Measurements from ENCODE around the gene MRTFB. TPM values are rescaled to one million over a fixed set of nuclear protein-coding genes. Genes with fewer than 3 reads are reported as not detected.

MRTFB gene
- total RNA-seq, 1 donor from 2014 or later: 31.8 TPM

DNA sequence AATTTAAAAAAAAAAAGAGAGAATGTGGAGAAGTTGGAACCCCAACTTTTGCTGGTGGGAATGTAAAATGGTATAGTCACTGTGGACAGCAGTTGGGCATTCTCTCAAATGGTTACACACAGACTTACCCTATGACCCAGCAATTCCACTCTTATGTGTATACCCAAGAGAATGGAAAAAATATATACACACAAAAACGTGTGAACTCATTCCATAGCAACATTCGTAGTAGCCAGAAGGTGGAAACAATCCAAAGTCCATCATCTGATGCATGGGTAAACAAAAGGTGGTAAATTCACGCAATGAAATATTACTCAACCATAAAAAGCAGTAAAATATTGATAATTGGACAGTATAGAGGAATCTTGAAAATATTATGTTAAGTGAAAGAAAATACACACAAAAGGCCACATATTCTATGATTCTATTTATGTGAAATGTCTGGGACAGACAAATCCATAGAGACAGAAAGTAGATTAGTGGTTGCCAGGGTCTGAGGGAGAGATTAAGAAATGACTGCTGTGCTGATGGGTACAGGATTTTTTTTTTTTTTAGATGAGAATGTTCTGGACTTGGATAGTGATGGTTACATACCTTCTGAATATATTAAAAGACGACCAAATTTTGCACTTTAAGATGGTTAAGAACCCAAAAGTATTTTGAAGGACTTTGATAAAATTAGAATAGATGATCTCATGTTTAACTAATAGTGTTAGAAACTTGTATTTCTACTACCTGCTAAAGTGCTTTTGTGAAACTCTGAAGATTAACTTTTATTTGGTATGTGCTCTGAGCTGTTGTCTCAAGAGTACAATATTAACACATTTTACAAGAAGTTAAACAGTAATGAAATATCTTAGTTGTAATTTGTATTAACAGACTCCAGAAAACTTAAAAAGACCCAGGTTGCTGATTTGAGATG, 60.9 kb downstream of the MRTFB start:
- DNase-seq (ENCODE audit: low spot score): no peak

DNA sequence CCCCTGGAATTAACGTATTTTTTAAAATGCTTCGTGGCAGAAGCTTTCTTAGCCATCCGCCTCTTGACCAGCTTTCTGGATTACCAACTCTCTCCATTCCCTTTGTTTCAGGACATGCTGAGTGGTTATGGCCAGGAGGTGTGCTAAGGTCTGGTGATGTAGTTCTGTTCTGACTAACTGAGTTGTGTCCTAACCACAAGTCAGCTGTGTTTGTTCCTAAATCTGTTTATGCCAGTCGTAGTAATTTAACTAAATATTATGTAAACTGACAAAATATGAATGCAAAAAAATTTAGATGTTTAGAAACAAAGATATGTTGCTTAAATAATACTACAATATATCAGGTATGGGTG, 61.6 kb downstream of the MRTFB start:
- no peak for DNase-seq (ENCODE audit: low spot score)

DNA sequence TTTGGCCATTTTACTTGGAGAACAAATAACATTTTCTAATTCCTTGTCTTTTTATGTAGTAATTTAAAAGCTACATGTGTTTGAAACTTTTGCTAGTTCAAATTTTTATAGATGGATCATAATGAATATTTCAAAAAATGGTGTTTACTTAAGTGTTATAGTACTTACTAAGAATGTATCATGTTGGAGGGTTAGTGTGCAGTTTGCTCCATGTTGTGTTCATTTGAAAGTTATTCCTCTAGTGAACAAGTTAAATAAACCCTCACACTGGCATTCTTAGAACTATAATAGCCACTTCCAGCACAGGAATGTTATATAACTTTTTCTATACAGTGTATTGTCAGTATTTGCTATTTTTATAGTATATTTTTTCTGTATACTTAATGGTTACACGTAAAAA, 62.8 kb downstream of the MRTFB start:
- DNase-seq (ENCODE audit: low spot score): no peak

DNA sequence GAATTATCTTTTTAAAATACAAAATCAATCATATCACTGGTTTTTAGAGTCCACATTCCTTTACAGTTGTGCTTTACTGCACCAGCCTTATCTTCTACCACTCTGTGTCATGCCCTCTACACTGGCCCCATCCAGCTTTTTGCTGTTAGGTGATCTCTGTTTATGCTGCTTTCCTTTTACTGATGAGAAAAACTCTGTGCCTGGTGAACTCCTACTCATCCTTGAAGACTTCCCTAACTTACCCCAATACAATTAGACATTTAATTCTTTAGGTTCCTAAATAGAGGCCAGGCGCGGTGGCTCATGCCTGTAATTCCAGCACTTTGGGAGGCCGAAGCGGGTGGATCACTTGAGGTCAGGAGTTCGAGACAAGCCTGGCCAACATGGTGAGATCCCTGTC, 64.6 kb downstream of the MRTFB start:
- DNase-seq (ENCODE audit: low spot score): no peak

DNA sequence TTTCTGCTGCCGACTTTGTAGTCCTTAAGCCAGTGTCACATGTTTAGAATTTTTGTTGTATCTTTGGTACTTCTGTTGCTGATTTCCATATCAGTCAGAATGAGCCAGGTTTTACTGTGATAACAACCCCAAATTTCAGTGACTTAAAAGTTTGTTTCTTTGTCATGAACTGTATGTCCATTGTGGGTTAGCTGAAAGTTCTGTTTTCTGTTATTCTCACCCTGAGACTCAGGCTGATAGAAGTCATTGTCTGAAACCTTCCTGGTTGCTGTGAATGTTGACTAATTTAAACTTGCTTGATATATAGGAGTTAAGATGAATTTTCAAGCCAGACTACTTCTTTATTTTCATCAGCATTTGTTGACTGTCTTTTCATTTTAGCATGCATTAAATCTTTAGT, 68.8 kb downstream of the MRTFB start:
- no peak for DNase-seq (ENCODE audit: low spot score)

DNA sequence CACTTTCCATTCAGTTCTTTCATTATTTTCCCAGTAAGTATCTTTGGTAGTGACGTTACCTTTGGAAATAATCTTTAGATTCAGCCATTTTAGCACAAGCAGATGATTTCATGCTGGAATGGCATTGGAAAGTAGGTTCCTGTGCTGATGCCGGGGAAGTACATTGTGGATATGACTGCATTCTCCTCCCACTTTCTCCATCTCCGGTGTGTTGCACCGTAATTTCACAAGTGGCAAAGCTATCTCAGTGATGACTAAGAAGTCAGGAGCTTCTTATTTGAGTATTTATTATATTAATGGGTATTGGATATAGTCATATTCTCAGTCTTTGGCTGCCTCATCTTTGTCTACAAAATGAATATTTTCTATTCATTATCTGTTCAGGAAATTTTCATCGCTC, 69.8 kb downstream of the MRTFB start:
- no peak for DNase-seq (ENCODE audit: low spot score)

DNA sequence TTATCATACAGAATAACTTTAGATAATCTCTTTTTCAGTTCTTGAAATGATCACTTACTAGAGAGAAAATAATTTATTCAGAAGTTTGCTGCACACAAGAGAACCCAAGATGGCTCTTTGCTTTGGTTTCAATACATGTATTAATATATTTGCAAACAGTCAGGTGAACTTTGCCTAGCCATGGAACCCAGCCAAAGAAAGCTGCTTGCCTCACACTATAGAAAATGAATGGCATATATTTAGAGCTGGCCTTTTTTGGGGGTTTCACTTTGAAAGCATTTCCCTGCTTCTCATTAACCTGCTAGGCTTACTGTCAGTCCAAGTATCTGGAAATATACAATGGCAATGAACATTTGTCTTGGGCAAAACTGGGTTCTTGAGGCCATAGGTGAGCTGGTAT, 75.3 kb downstream of the MRTFB start:
- no peak for DNase-seq (ENCODE audit: low spot score)

DNA sequence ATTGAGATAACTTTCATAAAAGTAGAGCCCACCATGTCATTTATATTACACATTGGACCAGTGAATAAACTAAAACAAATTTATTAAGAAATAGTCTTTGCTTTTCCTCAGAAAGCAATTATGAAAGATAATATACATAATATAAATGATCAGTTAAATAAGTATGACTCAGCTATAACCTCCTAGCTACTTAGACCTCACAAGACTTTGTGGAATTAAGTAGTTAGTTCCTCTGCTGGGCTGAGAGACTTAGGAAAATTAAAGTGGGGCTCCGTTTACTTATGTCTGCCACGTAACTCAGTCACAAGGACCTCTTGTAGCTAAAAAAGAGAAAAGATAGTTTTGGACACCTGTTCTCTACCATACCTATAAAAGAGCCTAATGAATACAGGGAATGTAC, 76.9 kb downstream of the MRTFB start:
- DNase-seq (ENCODE audit: low spot score): no peak

DNA sequence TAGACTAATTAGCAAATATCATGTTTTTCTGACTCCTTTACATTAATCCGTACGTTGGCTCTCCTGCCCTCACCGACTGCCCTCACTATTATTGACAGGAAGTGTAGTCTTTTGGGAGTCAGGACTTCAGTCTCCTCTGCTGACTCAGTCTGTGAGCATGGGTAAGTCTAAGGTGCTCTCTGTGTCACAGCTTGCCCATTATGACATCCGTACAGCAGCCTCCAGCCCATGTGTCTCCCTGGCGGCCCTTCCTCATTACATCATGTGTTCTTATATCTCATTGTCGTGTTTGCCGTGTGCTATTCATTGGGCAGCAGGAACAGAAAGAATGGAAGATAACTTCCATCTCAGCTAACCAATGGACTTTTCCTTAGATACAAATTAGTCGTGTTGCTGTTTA, 77.5 kb downstream of the MRTFB start:
- DNase-seq (ENCODE audit: low spot score): no peak

DNA sequence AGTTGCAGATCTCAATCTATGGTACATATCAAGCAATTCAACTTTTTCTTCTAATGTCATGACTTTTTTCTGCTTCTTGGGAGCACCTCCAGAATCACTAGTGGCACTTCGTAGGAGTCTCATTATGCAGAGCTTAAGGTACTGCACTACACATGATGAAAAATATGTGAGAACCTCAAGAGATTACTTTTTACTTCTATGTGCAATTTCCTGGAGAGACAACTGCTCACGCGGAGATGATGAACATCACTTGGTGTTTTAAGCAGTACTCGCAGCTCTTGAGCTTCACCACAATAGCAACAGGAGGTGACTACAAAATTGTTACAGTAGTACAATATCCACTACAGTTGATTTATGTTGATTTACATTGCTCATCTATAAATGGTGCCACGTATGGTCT, 79.7 kb downstream of the MRTFB start:
- no peak for DNase-seq (ENCODE audit: low spot score)

DNA sequence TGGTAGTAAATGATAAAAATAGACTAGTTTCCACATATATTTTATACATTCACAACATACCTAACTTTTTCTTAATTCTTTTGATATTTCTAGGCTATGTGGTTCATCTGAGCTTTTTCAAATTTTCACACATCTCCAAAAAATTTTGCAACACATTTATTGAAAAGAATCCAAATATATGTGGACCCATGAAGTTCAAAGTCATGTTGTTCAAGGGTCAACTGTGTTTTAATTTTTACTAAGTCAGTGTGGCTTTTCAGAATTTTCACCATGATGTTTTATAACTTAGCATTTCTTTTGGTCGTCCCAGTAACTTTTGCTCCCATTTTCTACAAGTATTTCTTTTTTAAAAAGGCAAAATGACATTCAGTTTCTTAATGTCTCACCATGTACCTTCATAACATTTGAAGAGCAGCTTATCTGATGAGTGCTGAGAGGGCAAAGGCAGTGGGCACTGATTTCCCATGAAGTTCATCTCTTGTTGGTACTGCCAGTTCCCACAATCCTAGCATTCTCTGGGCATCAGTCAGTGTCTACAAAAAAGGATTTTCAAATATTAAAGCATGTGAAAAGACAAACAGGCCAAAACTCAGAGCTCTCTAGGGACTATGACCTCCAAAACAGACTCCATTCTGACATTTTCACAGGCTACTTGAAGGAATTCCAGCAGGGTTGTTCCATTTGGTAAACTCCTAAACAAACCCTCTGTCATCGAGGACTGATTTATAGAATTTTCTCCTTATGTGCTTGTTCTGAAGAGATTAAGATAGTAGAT, 80.3 kb downstream of the MRTFB start:
- peak; percentile 96 for DNase-seq (ENCODE audit: low spot score)

DNA sequence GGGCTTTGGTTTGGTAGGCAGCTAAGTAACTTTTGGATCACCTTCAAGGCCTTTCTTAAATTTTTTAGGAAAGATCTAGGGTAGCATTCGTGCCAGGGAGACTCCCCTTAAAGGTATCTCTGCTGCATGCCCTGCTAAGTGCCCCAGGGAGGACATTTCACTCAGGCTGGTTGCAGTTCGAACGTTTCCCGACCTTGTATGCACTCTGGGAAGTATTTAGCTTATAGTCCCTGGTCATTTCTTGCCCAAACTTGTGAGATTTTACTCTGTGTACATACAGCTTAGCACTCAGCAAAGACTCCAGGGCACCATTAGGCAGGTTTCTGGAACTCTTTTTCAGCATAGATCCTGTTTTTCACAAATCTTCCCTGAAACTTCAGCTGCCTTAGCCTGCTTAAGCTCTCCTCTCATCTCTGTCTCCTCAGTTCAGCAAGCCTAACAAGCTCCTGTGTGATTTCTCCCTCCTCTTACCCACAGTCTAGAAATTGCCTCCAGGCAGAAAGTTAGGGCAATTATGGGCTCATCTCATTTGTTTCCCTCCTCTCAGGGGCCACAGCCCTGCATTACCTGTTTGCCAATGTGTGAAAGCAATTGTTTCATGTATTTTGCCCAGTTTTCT, 84.6 kb downstream of the MRTFB start:
- peak; percentile 77 for DNase-seq (ENCODE audit: low spot score)

DNA sequence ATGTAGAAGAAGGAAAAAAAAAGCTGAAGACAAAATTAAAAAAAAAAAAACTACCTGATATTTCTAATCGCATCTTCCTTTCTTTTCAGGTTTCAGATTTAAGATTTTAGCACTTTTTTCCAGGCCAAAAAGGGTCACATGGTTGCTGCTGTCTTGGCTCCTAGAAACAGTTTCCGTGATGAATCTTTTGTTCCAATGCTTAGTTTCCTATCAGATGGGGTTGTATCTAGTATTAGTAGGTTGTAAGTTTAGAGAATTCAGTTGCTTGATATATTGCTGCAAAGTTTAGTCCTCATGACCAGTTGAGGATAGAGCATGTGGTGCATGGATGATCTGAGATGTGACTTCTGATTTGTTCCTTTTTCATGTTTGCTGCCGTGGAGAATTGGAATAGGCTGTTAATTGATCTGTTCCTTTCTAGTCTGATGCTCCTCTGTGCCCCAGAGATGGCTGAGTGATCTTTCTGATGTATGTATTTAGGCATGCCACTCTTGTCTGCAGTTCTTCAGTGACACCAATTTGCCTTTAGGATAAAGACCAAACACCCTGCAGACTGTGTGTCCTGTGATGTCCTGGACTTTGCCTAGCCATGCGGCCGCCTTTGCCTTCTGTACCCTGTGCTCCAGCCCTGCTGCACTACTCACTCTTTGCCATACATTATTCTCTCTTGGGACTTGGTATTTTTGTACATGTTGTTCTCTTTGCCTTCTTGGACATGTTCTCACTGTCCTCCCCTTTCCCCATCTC, 94.0 kb downstream of the MRTFB start:
- DNase-seq (ENCODE audit: low spot score): no peak

DNA sequence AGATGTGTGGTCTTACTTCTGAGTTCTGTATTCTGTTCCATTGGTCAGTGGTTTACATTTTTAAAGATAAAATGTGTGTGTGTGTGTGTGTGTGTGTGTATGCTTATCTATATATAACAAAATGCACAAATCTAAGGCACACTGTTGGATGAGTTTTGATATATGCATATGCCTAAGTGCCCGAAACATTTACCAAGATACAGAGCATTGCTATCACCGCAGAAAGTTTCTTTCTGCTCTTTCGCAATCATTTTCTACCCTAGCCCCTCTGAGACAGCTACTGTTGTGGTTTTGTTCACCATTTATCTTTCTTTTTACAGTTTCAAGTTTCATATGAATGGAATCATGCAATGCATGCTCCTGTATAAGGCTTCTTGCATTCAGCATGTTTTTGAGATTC, 97.0 kb downstream of the MRTFB start:
- no peak for DNase-seq (ENCODE audit: low spot score)

DNA sequence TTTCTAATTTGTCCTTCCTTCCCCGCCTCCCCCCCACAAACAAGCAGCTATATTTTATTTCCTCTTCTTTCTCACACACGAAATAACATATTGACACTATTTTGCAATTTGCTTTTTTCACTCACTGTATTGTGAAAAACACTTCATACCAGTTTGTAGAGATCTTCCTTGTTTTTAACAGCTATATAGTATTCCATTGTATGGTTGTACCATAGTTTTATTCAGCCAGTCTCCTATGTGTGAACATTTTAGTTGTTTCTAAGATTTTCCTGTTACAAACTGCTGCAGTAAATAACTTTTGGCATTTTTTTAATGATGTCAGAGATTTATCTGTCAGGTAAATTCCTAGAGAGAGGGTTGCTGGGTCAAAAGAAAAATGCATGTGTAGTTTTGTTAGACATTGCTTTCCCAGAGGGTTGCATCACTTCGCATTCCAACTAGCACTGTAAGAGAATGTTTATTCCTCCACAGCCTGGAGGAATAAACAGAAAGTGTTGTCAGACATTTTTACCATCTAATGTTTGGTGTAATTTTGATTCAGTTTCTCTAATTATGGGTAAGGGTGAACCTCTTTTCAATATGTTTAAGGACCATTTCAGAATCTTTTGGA, 101.2 kb downstream of the MRTFB start:
- DNase-seq (ENCODE audit: low spot score): no peak

DNA sequence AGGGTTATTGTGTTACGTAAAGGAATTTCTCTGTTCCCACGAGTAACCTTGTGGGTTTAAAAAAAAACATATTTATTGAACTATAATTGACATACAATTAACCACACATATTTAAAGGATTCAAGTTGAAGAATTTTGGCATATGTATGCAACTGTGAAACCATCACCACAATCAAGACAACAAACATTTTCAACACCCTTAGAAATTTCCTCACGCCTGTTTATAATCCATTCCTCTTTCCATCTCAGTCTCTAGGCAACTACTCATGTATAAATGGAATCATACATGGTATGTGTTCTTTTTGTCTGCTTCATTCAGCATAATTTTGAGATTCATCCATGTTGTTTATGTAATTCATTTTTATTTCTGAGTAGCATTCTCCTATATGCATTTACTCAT, 104.0 kb downstream of the MRTFB start:
- no peak for DNase-seq (ENCODE audit: low spot score)

DNA sequence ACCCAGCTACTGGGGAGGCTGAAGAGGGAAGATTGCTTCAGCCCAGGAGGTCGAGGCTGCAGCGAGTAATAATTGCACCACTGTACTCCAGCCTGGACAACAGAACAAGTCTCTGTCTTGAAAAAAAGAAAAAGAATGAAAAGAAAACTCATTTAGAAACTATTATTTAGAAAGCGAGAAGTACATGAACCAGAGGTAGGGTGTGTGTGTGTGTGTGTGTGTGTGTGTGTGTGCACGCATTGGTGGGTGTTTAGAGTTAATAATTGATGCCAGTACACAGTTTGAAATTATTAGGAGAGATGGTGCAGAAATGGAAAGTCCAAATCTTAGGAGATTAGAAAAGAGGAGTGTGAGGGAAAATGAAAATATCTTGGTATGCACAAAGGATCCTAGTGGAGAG, 106.6 kb downstream of the MRTFB start:
- no peak for DNase-seq (ENCODE audit: low spot score)

DNA sequence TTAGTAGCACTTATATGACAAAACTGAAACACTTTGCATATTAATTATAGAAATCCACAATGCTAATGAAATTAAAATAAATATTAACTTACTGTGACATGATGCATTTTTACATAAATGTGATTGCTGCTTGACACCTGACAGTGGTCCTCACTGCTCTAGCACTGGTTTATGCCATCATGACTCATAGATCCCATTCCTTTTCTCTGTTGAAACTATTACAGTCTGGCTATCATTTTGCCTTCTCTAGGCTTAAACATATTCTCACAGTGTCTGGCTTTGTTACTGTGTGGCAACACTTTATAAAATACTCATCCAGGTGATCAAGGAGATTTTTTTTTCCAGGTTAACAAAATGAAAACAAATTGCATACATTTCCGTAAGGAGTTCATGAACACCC, 108.0 kb downstream of the MRTFB start:
- no peak for DNase-seq (ENCODE audit: low spot score)

DNA sequence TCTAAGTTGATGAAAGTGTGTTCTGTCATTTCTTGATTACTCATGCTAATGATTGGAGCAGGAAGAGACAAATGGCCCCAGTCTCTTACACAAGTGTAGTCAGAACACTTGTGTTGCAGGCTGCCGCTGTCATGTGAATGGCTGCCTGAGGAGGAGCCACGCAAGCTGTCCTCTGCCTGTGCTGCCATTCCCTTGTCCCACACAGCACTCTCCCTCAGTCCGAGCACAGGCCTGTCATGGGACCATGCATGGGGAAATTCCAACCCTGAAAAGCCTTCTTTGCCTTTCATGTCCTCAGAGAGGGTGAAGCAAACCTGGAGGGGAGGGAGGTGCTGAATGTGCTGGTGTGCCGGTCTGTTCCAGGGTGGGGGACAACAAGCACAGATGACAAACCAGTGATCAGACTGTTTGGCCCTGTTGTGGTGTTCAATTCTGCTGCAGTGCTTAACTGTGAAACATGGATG, 109.4 kb downstream of the MRTFB start:
- no peak for DNase-seq (ENCODE audit: low spot score)

DNA sequence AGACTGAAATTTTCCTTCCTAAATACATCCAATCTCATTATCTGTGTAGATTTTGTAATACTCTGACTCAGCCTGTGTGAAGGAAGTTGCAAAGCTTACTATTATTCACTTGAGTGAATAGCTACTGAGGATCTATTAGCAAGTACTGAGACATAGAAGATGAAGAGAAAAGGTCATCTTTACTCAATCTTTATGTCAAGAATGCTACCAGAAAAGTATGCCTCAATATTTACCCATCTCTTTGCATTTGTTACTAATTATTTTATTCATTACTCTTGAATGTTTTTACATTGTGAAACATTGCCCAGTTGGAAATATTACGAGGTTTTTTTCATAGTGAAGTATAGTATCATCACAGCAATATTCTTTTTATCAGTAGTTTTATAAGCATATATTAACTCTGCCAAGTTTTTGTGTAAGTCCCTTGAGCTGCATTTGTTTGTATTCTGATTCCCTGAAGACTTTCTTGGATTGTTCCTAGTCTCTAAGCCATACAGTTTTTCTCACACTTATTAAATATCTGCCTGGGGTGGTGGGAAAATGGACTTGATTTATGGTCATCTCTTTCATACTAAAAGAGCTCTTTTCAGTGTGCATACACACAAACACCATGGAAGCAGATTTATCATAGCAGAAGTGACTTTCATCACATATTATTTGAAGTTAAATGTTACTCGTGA, 110.4 kb downstream of the MRTFB start:
- DNase-seq (ENCODE audit: low spot score): peak; percentile 67

DNA sequence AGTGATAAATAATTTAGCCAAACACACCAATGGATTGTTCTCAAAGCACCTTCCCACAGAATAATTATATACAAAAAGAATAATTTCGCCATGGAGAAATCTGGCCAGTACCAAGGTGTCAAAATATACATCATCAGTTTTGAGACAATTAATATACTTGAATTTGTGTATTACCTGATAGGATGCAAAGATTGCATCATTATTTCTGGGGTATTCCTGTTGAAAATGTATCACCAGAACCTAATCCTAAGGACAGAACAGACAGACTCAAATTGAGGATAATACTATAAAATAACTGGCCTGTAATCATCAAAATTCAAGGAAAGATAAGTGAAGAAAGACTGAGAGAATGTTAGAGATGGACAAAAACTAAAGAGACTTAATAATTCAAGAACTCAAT, 111.9 kb downstream of the MRTFB start:
- no peak for DNase-seq (ENCODE audit: low spot score)
